ENCODE results near the gene MMP20. TPM values are rescaled to one million over a fixed set of nuclear protein-coding genes. Genes with fewer than 3 reads are reported as not detected.

Gene MMP20
- not detected in 2 replicates for total RNA-seq

GRCh38 chr11:102625177-102625576, at the start of gene MMP20:
Gene MMP20, minus strand, starts transcription at chr11:102625332. Its CDS starts 13 bp downstream, at chr11:102625319.

DNA sequence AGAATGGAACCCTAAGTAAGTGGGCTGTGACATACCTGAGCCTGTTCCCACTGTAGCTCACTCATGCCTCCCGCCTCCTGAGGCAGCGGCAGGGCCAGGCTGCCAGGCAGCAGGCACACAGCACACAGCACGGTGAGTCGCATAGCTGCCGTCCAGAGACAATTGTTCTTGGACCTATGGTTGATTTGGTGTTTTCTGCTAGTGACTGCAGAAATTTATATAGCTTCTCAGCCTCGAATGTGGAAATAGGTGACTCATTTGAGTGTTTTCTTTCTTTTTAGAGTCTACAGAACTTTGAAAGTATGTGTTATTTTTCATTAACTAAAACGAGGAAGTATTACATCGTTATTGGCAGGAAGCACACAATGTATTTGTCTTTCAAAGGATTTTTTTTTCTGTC, 94.6 kb downstream of the MMP20 start, which contains the start of gene MMP7:
TSS of gene MMP7 (minus strand) at position 190 of the 400 bp plus-strand sequence. CDS start at position 143, 47 bp downstream.

Other genes starting within 250 kb of the MMP20 start
- 68.6 and 129 TPM in 2 replicates for gene TMEM123, start 172.6 kb downstream of the MMP20 start, total RNA-seq
- gene MMP7, start 94.6 kb downstream of the MMP20 start, total RNA-seq = 3.3 and 4.5 TPM in 2 replicates
- gene MMP27, start 80.4 kb upstream of the MMP20 start, total RNA-seq = not detected in 2 replicates
- gene MMP8, start 99.6 kb upstream of the MMP20 start, total RNA-seq = under 0.01 TPM in 1 of 2 replicates, not detected in the other
- gene MMP10, start 155.3 kb upstream of the MMP20 start, total RNA-seq = 1.1 and 4.4 TPM in 2 replicates
- 189 and 3,390 TPM in 2 replicates for gene MMP1, start 172.8 kb upstream of the MMP20 start, total RNA-seq
- 0.19 and 4.5 TPM in 2 replicates for gene MMP3, start 218.3 kb upstream of the MMP20 start, total RNA-seq
- 0.56 TPM in 1 of 2 replicates, not detected in the other for gene MMP12, start 249.7 kb upstream of the MMP20 start, total RNA-seq